SIG-M5 (cell line): ENCODE results near the gene DAZAP2.
"Not testable (repeated sequence)": the region's sequence is repeated elsewhere in the genome, so short reads cannot be mapped to it uniquely, and the experiment has no call there.

ENCODE experiments used
- DNase-seq: peaks from one replicate; lab custom pipeline; 2025; lab: John Stamatoyannopoulos, UW

Gene DAZAP2

GRCh38 chr12:51247523-51248206 lies 9.0 kb downstream of the DAZAP2 start:
- DNase-seq, result no peak

GRCh38 chr12:51253276-51253675 lies 14.7 kb downstream of the DAZAP2 start:
- DNase-seq, result no peak

- DNase-seq, result no peak
Measured at GRCh38 chr12:51254536-51254935, 15.9 kb downstream of the DAZAP2 start.

- not testable (repeated sequence) for DNase-seq
Measured at GRCh38 chr12:51259600-51259999, 21.0 kb downstream of the DAZAP2 start.

- peak; percentile 29 for DNase-seq
Measured at GRCh38 chr12:51262758-51263177, 24.1 kb downstream of the DAZAP2 start.

GRCh38 chr12:51263341-51263740 lies 24.7 kb downstream of the DAZAP2 start:
- DNase-seq, result no peak

- no peak for DNase-seq
Measured at GRCh38 chr12:51264297-51264696, 25.7 kb downstream of the DAZAP2 start.

GRCh38 chr12:51265024-51265423 lies 26.4 kb downstream of the DAZAP2 start:
- DNase-seq, result no peak

- no peak for DNase-seq
Measured at GRCh38 chr12:51269174-51270066, 30.8 kb downstream of the DAZAP2 start.

GRCh38 chr12:51270067-51270950 lies 31.7 kb downstream of the DAZAP2 start, which contains the start of gene SMAGP:
TSS of gene SMAGP (minus strand) at chr12:51270415. CDS start at chr12:51269278, 1,137 bp downstream.
- no peak for DNase-seq

GRCh38 chr12:51270951-51271518 lies 32.4 kb downstream of the DAZAP2 start:
- no peak for DNase-seq

GRCh38 chr12:51272810-51273209 lies 34.2 kb downstream of the DAZAP2 start:
- DNase-seq, result not testable (repeated sequence)

GRCh38 chr12:51275088-51275487 lies 36.5 kb downstream of the DAZAP2 start:
- no peak for DNase-seq

GRCh38 chr12:51281202-51281924 lies 42.7 kb downstream of the DAZAP2 start:
- DNase-seq, result no peak

GRCh38 chr12:51285843-51286242 lies 47.2 kb downstream of the DAZAP2 start:
- no peak for DNase-seq

GRCh38 chr12:51291603-51292513 lies 53.2 kb downstream of the DAZAP2 start:
- DNase-seq, result peak; percentile 20
